Psoas muscle (tissue), 8 donors: ENCODE results near the gene ITPKA. TPM values are rescaled to one million over a fixed set of nuclear protein-coding genes. Genes with fewer than 3 reads are reported as not detected.

Experiments
- ATAC-seq, 4 donors: fragments of 200-7000 bp; cut with Tn5 transposase; one replicate each; pipeline ENCODE4 v1.9.1; 2020; ENCODE audit warnings: moderate library complexity in 3 of 4, mild to moderate bottlenecking in 2 of 4
- DNase-seq, 2 donors: peaks; one replicate each; pipeline ENCODE4 v3.0.0-alpha.2; 2020
- H3K27ac ChIP-seq: fragments of 200-600 bp; one replicate; pipeline ENCODE4 v1.8.0; 2022
- H3K27me3 ChIP-seq, 3 donors: fragments of 200-600 bp in 1 of 3; one replicate each; pipeline versions ENCODE4 v1.6.1 to v1.8.0; 2013 to 2022; ENCODE audit warnings: low read length in 2 of 3, mild to moderate bottlenecking in 2 of 3, moderate library complexity in 1 of 3; ENCODE audit not compliant: insufficient read depth in 3 of 3
- H3K36me3 ChIP-seq, 2 donors: fragments of 200-600 bp in 1 of 2; one replicate each; pipeline versions ENCODE4 v1.6.1 to v1.8.0; 2013 to 2022; ENCODE audit warnings: low read depth in 1 of 2, mild to moderate bottlenecking in 1 of 2, moderate library complexity in 1 of 2; ENCODE audit not compliant: insufficient read depth in 1 of 2
- H3K4me1 ChIP-seq: fragments of 200-600 bp; one replicate; pipeline ENCODE4 v1.8.0; 2022
- H3K4me3 ChIP-seq: fragments of 200-600 bp; one replicate; pipeline ENCODE4 v1.8.0; 2022; ENCODE audit warnings: mild to moderate bottlenecking
- H3K9me3 ChIP-seq: fragments of 200-600 bp; one replicate; pipeline ENCODE4 v1.8.0; 2022
- CTCF ChIP-seq: fragments of 200-600 bp; IDR thresholded peaks from one replicate; pipeline ENCODE4 v1.8.0; 2022; ENCODE audit warnings: antibody characterized with exemption
- WGBS, 3 donors: extraction: QIAGEN DNeasy Blood & Tissue Kit; methylation state at CpG; one replicate each; pipeline versions ENCODE4 v1.1.6 to v1.1.7; 2013; 5-methylcytosine and 5-hydroxymethylcytosine counted together
- intact Hi-C, 2 donors: fragments of 100-400 bp; cut with DNase I; formaldehyde crosslinking; loops; one replicate each; pipeline versions ENCODE4 v1.11.0 to v1.14.2; 2022
- polyA plus RNA-seq, 3 donors: library from polyadenylated mRNA; stranded (reverse); fragments of 200-250 nt; gene quantifications; one replicate each; pipeline ENCODE4 v1.2.3, GENCODE V29; 2013
- total RNA-seq, 4 donors: library from RNA; stranded (reverse); fragmentation: NEBNext Ultra II Directional in 2 of 4; extraction: Animal tissue kit (Norgen Biotek cat#: 25700) in 2 of 4; gene quantifications; one replicate each; pipeline versions ENCODE4 v1.2.1 to v1.2.4, GENCODE V29; 2021 to 2023
- donor health status: healthy with polysubstance abuse.
- donor health status: DM: no; HTN: no; CAD: no; lungs with moderate emphysema.
- donor health status: Bipolar disorder and iron deficiency.
- donor health status: healthy.
- donor health status: DM: yes; HTN: yes; CAD: no.
- donor health status: DM: no; HTN: no; CAD: no.
- donor health status: DM: no; HTN: no; CAD: no.
- donor health status: DM: yes; HTN: yes; CAD: no.

Gene ITPKA
- total and polyA plus RNA-seq, 7 donors, result 0.04 to 1.7 (median 0.79) TPM; not detected in 1

- Histone ChIP-seq H3K9me3 (no peaks in the 10 kb centered on the region), H3K27ac (no peak overlapping the region), H3K27me3 (peaks cover 0 to 11% (median 9%) of the 10 kb centered on the region in 3 donors), H3K36me3 (peaks cover 0 to 36% of the 10 kb centered on the region in 2 donors), H3K4me1 (peaks cover 7% of the 10 kb centered on the region), H3K4me3 (no peak overlapping the region)
- ATAC-seq, result no peak
- TF ChIP-seq CTCF, result no peak
- 76 to 82% (median 76%) methylated on average over 8 of the region's 8 CpGs for WGBS, 3 donors
- intact Hi-C loops, result no loop called here
- no peak for DNase-seq
Observed at GRCh38 chr15:41517895-41518449, 24.3 kb downstream of the ITPKA start.

- Histone ChIP-seq H3K4me1 (no peaks in the 10 kb centered on the region), H3K27ac (no peak overlapping the region), H3K4me3 (no peak overlapping the region), H3K36me3 (peaks cover 0 to 57% of the 10 kb centered on the region in 2 donors), H3K9me3 (no peaks in the 10 kb centered on the region), H3K27me3 (no peaks in the 10 kb centered on the region)
- intact Hi-C loops, result no loop called here
- ATAC-seq (peak in 1 of 4 donors; percentile 17), DNase-seq (no peak)
- TF ChIP-seq CTCF, result no peak
- 90 to 97% (median 92%) methylated on average over 13 to 17 of the region's 17 CpGs for WGBS, 3 donors
Observed at GRCh38 chr15:41520636-41521035, 27.0 kb downstream of the ITPKA start.

- TF ChIP-seq CTCF, result no peak
- intact Hi-C loops, result no loop called here
- Histone ChIP-seq H3K4me1 (no peaks in the 10 kb centered on the region), H3K9me3 (no peaks in the 10 kb centered on the region), H3K27me3 (no peaks in the 10 kb centered on the region), H3K4me3 (no peak overlapping the region), H3K27ac (no peak overlapping the region), H3K36me3 (peaks cover 0 to 66% of the 10 kb centered on the region in 2 donors)
- no peak for ATAC-seq
- DNase-seq, result no peak
- WGBS, 3 donors, result 78 to 85% (median 80%) methylated on average over 9 of the region's 9 CpGs
Observed at GRCh38 chr15:41521614-41522013, 27.9 kb downstream of the ITPKA start.

GRCh38 chr15:41523097-41523496, 29.4 kb downstream of the ITPKA start:
- Histone ChIP-seq H3K27me3 (no peaks in the 10 kb centered on the region), H3K4me3 (no peak overlapping the region), H3K27ac (no peak overlapping the region), H3K4me1 (no peaks in the 10 kb centered on the region), H3K36me3 (peaks cover 3 to 67% of the 10 kb centered on the region in 2 donors), H3K9me3 (no peaks in the 10 kb centered on the region)
- DNase-seq, result no peak
- peak in 2 of 4 donors; percentile 19 to 43 for ATAC-seq
- intact Hi-C loops, result no loop called here
- no peak for TF ChIP-seq CTCF
- 68 to 79% (median 76%) methylated on average over 5 of the region's 5 CpGs for WGBS, 3 donors

GRCh38 chr15:41530363-41530956, 36.8 kb downstream of the ITPKA start:
- no peak for DNase-seq
- 80 to 87% (median 84%) methylated on average over 6 of the region's 6 CpGs for WGBS, 3 donors
- H3K36me3 ChIP-seq, result peaks cover 5 to 97% of the 10 kb centered on the region in 2 donors

More at GRCh38 chr15:41530363-41530956, 36.8 kb downstream of the ITPKA start:
- Histone ChIP-seq H3K4me1 (no peaks in the 10 kb centered on the region), H3K4me3 (no peak overlapping the region), H3K27ac (no peak overlapping the region), H3K27me3 (no peaks in the 10 kb centered on the region), H3K9me3 (no peaks in the 10 kb centered on the region)
- ATAC-seq, result no peak
- intact Hi-C loops, result no loop called here
- no peak for TF ChIP-seq CTCF
